HEK293 (cell line): ENCODE data around the gene DNAJC4.

Experiments used
- GLI2 ChIP-seq: fragments of 450-650 bp; formaldehyde crosslinking; IDR thresholded peaks from 2 replicates; pipeline ENCODE4; 2017; ENCODE audit warnings: missing biosample characterization, missing genetic modification characterization, low read depth, borderline replicate concordance
- GLIS2 ChIP-seq: fragments of 450-650 bp; formaldehyde crosslinking; IDR thresholded peaks from 2 replicates; pipeline ENCODE4 v1.5.1; 2016; ENCODE audit warnings: missing biosample characterization, missing genetic modification characterization
- HOXC10 ChIP-seq: sonication (generic); formaldehyde crosslinking; IDR thresholded peaks from 2 replicates; pipeline ENCODE4 v1.8.1; 2023; ENCODE audit warnings: mild to moderate bottlenecking, missing genetic modification reagents
- KLF10 ChIP-seq: fragments of 450-650 bp; IDR thresholded peaks from 2 replicates; pipeline ENCODE4 v1.5.1; 2018; ENCODE audit warnings: missing biosample characterization, mild to moderate bottlenecking, missing genetic modification characterization
- PRDM1 ChIP-seq: fragments of 450-650 bp; formaldehyde crosslinking; IDR thresholded peaks from 2 replicates; pipeline ENCODE4; 2016; ENCODE audit warnings: missing biosample characterization, missing genetic modification characterization
- SALL2 ChIP-seq: fragments of 450-650 bp; formaldehyde crosslinking; IDR thresholded peaks from 2 replicates; pipeline ENCODE4 v1.5.0; 2017; ENCODE audit warnings: missing biosample characterization, mild to moderate bottlenecking, missing genetic modification characterization, borderline replicate concordance
- SP3 ChIP-seq: fragments of 450-650 bp; formaldehyde crosslinking; IDR thresholded peaks from 2 replicates; pipeline ENCODE4 v1.5.1; 2016; ENCODE audit warnings: missing biosample characterization, missing genetic modification characterization
- YY2 ChIP-seq: fragments of 450-650 bp; formaldehyde crosslinking; IDR thresholded peaks from 2 replicates; pipeline ENCODE4 v1.5.1; 2016; ENCODE audit warnings: missing biosample characterization, missing genetic modification characterization
- ZBTB1 ChIP-seq: fragments of 450-650 bp; formaldehyde crosslinking; IDR thresholded peaks from 2 replicates; pipeline ENCODE4 v1.5.1; 2016; ENCODE audit warnings: missing biosample characterization, missing genetic modification characterization
- ZBTB21 ChIP-seq: fragments of 450-650 bp; formaldehyde crosslinking; IDR thresholded peaks from 2 replicates; pipeline ENCODE4 v1.5.1; 2017; ENCODE audit warnings: missing biosample characterization, missing genetic modification characterization
- ZIC2 ChIP-seq: fragments of 450-650 bp; formaldehyde crosslinking; IDR thresholded peaks from 2 replicates; pipeline ENCODE4 v1.5.1; 2016; ENCODE audit warnings: missing biosample characterization, missing genetic modification characterization
- ZNF132 ChIP-seq: fragments of 450-650 bp; formaldehyde crosslinking; IDR thresholded peaks from 2 replicates; pipeline ENCODE4 v1.5.1; 2017; ENCODE audit warnings: missing biosample characterization, missing genetic modification characterization, borderline replicate concordance
- ZNF146 ChIP-seq: fragments of 450-650 bp; formaldehyde crosslinking; IDR thresholded peaks from 2 replicates; pipeline ENCODE4 v1.5.1; 2016; ENCODE audit warnings: missing biosample characterization, missing genetic modification characterization
- ZNF2 ChIP-seq: fragments of 450-650 bp; formaldehyde crosslinking; IDR thresholded peaks from 2 replicates; pipeline ENCODE4 v1.5.1; 2016; ENCODE audit warnings: missing biosample characterization, missing genetic modification characterization
- ZNF280D ChIP-seq: fragments of 450-650 bp; formaldehyde crosslinking; IDR thresholded peaks from 2 replicates; pipeline ENCODE4 v1.5.1; 2016; ENCODE audit warnings: missing biosample characterization, missing genetic modification characterization
- ZNF362 ChIP-seq: fragments of 450-650 bp; formaldehyde crosslinking; IDR thresholded peaks from 2 replicates; pipeline ENCODE4 v1.5.1; 2016; ENCODE audit warnings: missing biosample characterization, missing genetic modification characterization
- ZNF391 ChIP-seq: fragments of 450-650 bp; formaldehyde crosslinking; IDR thresholded peaks from 2 replicates; pipeline ENCODE4 v1.5.1; 2016; ENCODE audit warnings: low read depth, missing biosample characterization, missing genetic modification characterization, borderline replicate concordance
- ZNF433 ChIP-seq: fragments of 450-650 bp; formaldehyde crosslinking; IDR thresholded peaks from 2 replicates; pipeline ENCODE4 v1.5.1; 2016; ENCODE audit warnings: missing biosample characterization, missing genetic modification characterization, low read depth
- ZNF473 ChIP-seq: fragments of 450-650 bp; formaldehyde crosslinking; IDR thresholded peaks from 2 replicates; pipeline ENCODE4 v1.5.1; 2017; ENCODE audit warnings: missing biosample characterization, missing genetic modification characterization
- ZNF518A ChIP-seq: fragments of 450-650 bp; formaldehyde crosslinking; conservative IDR thresholded peaks from 2 replicates; pipeline ENCODE4 v1.5.1; 2016; ENCODE audit warnings: low read depth, missing biosample characterization, missing genetic modification characterization
- ZNF529 ChIP-seq: fragments of 450-650 bp; formaldehyde crosslinking; IDR thresholded peaks from 2 replicates; pipeline ENCODE4 v1.5.1; 2017; ENCODE audit warnings: missing genetic modification characterization, missing biosample characterization; ENCODE audit not compliant: insufficient replicate concordance
- ZNF549 ChIP-seq: fragments of 450-650 bp; IDR thresholded peaks from 2 replicates; pipeline ENCODE4 v1.5.1; 2018; ENCODE audit warnings: missing biosample characterization, missing genetic modification characterization, mild to moderate bottlenecking, inconsistent platforms, moderate library complexity
- ZNF555 ChIP-seq: fragments of 450-650 bp; formaldehyde crosslinking; conservative IDR thresholded peaks from 2 replicates; pipeline ENCODE4 v1.5.1; 2017; ENCODE audit warnings: missing biosample characterization, mild to moderate bottlenecking, missing genetic modification characterization, inconsistent platforms
- ZNF623 ChIP-seq: fragments of 450-650 bp; formaldehyde crosslinking; IDR thresholded peaks from 2 replicates; pipeline ENCODE4 v1.5.1; 2016; ENCODE audit warnings: missing biosample characterization, missing genetic modification characterization
- ZNF76 ChIP-seq: fragments of 450-650 bp; formaldehyde crosslinking; IDR thresholded peaks from 2 replicates; pipeline ENCODE4; 2016; ENCODE audit warnings: low read depth, missing biosample characterization, missing genetic modification characterization, borderline replicate concordance
- ZNF768 ChIP-seq: fragments of 450-650 bp; formaldehyde crosslinking; IDR thresholded peaks from 2 replicates; pipeline ENCODE4 v1.5.1; 2018; ENCODE audit warnings: missing biosample characterization, mild to moderate bottlenecking, missing genetic modification characterization

Gene DNAJC4

GRCh38 chr11:64246871-64247728, 16.8 kb downstream of the DNAJC4 start, which contains the start of gene PPP1R14B (continued):
- TF ChIP-seq SALL2 (tag by site-specific recombination): no peak
- TF ChIP-seq ZNF549 (tag by site-specific recombination): no peak
- no peak for TF ChIP-seq ZNF768
- TF ChIP-seq GLI2 (tag by site-specific recombination): no peak
- peak; percentile 82 for TF ChIP-seq KLF10
- no peak for TF ChIP-seq ZNF132 (tag by site-specific recombination)
- no peak for TF ChIP-seq ZNF433 (tag by site-specific recombination)
- TF ChIP-seq ZNF623 (tag by site-specific recombination): no peak
- TF ChIP-seq YY2: 0 out of 2 replicates have a peak, but pooled peaks have one; percentile 34
- no peak for TF ChIP-seq ZNF518A (tag by site-specific recombination)
- peak; percentile 6; the same call in 1 of the 2 replicates for TF ChIP-seq ZIC2 (tag by site-specific recombination)
- no peak for TF ChIP-seq ZNF529 (tag by site-specific recombination)
- peak; percentile 81 for TF ChIP-seq SP3 (tag by site-specific recombination)
- no peak for TF ChIP-seq ZBTB21
- no peak for TF ChIP-seq ZNF362 (tag by site-specific recombination)
- TF ChIP-seq ZNF76: peak; percentile 86
- TF ChIP-seq GLIS2 (tag by site-specific recombination): peak; percentile 87
- TF ChIP-seq ZNF146 (tag by site-specific recombination): no peak
- TF ChIP-seq PRDM1 (tag by site-specific recombination): no peak
- no peak for TF ChIP-seq ZBTB1
- no peak for TF ChIP-seq ZNF555 (tag by site-specific recombination)
- TF ChIP-seq ZNF391 (tag by site-specific recombination): no peak
- TF ChIP-seq ZNF280D (tag by site-specific recombination): no peak
- no peak for TF ChIP-seq ZNF473 (tag by site-specific recombination)
- TF ChIP-seq ZNF2 (tag by site-specific recombination): no peak
- no peak for TF ChIP-seq HOXC10
